HFFc6 (cell line): ENCODE data around the gene LBX2. TPM values are rescaled to one million over a fixed set of nuclear protein-coding genes. Genes with fewer than 3 reads are reported as not detected.

Experiments used
- DNase-seq: peaks from one replicate; pipeline ENCODE4 v3.0.0-alpha.2; 2018
- H3K27ac Mint-ChIP-seq: 2 replicates; pipeline ENCODE4 v1.8.0; 2020; ENCODE audit warnings: mild to moderate bottlenecking, mixed read lengths
- H3K27me3 Mint-ChIP-seq: 2 replicates; pipeline ENCODE4 v1.8.0; 2021; ENCODE audit warnings: mild to moderate bottlenecking, moderate library complexity, mixed read lengths; ENCODE audit not compliant: insufficient read depth
- H3K36me3 Mint-ChIP-seq: 2 replicates; pipeline ENCODE4 v1.8.0; 2021; ENCODE audit warnings: low read depth, mixed read lengths
- H3K4me1 Mint-ChIP-seq: 2 replicates; pipeline ENCODE4 v1.8.0; 2020; ENCODE audit warnings: low read depth, mixed read lengths
- H3K4me3 Mint-ChIP-seq: 2 replicates; pipeline ENCODE4 v1.8.0; 2020; ENCODE audit warnings: mild to moderate bottlenecking, moderate library complexity, mixed read lengths
- H3K9me3 Mint-ChIP-seq: 2 replicates; pipeline ENCODE4 v1.8.0; 2020; ENCODE audit warnings: mild to moderate bottlenecking, mixed read lengths
- CTCF ChIP-seq: fragments of 200-600 bp; sonication (generic); IDR thresholded peaks from 2 replicates; pipeline ENCODE4 v1.5.0; 2021; ENCODE audit warnings: antibody characterized with exemption, mild to moderate bottlenecking
- total RNA-seq, 6 experiments: library from RNA; stranded (reverse); fragmentation: NEBNext Ultra II Directional; extraction: Animal tissue kit (Norgen Biotek cat#: 25700); gene quantifications; 2 replicates in 1 of 6; 3 replicates in 5 of 6; pipeline ENCODE4 v1.2.3, GENCODE V29; 2021

The LBX2 gene
- total RNA-seq, 6 experiments from 2014 or later, result 0.21 to 1.8 (median 1.2) TPM

GRCh38 chr2:74529357-74530238, 30.2 kb upstream of the LBX2 start, which contains the start of the genes AUP1 and HTRA2:
Gene AUP1, minus strand, starts transcription at chr2:74529706. Its CDS starts 77 bp downstream, at chr2:74529629.
Gene HTRA2, plus strand, starts transcription at chr2:74529933. Its CDS starts 74 bp downstream, at chr2:74530007.
- H3K27ac Mint-ChIP-seq, result peak within 1 kb of the TSS; percentile 99
- TF ChIP-seq CTCF, result no peak
- DNase-seq, result peak; percentile 99
- peak within 1 kb of the TSS; percentile 100 for H3K4me3 Mint-ChIP-seq
- H3K36me3 Mint-ChIP-seq, result peaks cover 39% of the 10 kb centered on the region
- H3K9me3 Mint-ChIP-seq, result no peaks in the 10 kb centered on the region
- peaks cover 4% of the 10 kb centered on the region for H3K27me3 Mint-ChIP-seq
- peaks cover 37% of the 10 kb centered on the region for H3K4me1 Mint-ChIP-seq

GRCh38 chr2:74528600-74529356, 29.4 kb upstream of the LBX2 start:
- Mint-ChIP-seq H3K27ac (peak overlapping the region; percentile 99), H3K4me1 (peaks cover 37% of the 10 kb centered on the region), H3K27me3 (peaks cover 4% of the 10 kb centered on the region), H3K9me3 (no peaks in the 10 kb centered on the region), H3K36me3 (peaks cover 39% of the 10 kb centered on the region), H3K4me3 (peak overlapping the region; percentile 100)
- DNase-seq, result no peak
- TF ChIP-seq CTCF, result no peak; the same call in 1 of the 2 replicates

- H3K27me3 Mint-ChIP-seq, result peaks cover 6% of the 10 kb centered on the region
- peaks cover 37% of the 10 kb centered on the region for H3K4me1 Mint-ChIP-seq
- DNase-seq, result no peak
- H3K4me3 Mint-ChIP-seq, result peak overlapping the region; percentile 100
- H3K9me3 Mint-ChIP-seq, result no peaks in the 10 kb centered on the region
- no peak for TF ChIP-seq CTCF
- H3K36me3 Mint-ChIP-seq, result peaks cover 39% of the 10 kb centered on the region
- no peak overlapping the region for H3K27ac Mint-ChIP-seq
These were observed 28.3 kb upstream of the LBX2 start for GRCh38 chr2:74527741-74528140.

GRCh38 chr2:74526649-74527230, 27.3 kb upstream of the LBX2 start:
- peaks cover 27% of the 10 kb centered on the region for H3K4me1 Mint-ChIP-seq
- no peak overlapping the region for H3K27ac Mint-ChIP-seq
- no peak for DNase-seq
- no peak overlapping the region for H3K4me3 Mint-ChIP-seq
- H3K27me3 Mint-ChIP-seq, result peaks cover 6% of the 10 kb centered on the region
- no peak for TF ChIP-seq CTCF
- peaks cover 30% of the 10 kb centered on the region for H3K36me3 Mint-ChIP-seq
- H3K9me3 Mint-ChIP-seq, result no peaks in the 10 kb centered on the region
